Measurements from ENCODE around the gene SCARB1. TPM values are rescaled to one million over a fixed set of nuclear protein-coding genes. Genes with fewer than 3 reads are reported as not detected.

SCARB1 gene
- total and polyA plus RNA-seq, 2 of the 13 experiments (the other 11 are each of a cell fraction or from before 2014, with no cell fraction given), result 63.4 to 160 TPM

GRCh38 chr12:124863416-124864325 is at the start of gene SCARB1 (continued):
- TF ChIP-seq HNF1B (CRISPR knock-in tag; IDR thresholded peaks at IDR 0.05) (0 out of 2 replicates have a peak, but pooled peaks have one; percentile 9), ZNF503 (CRISPR knock-in tag; IDR thresholded peaks at IDR 0.05) (peak; percentile 53; the same call in 1 of the 2 replicates), CBFB (CRISPR knock-in tag; IDR thresholded peaks at IDR 0.05) (0 out of 2 replicates have a peak, but pooled peaks have one; percentile 1), AHR (CRISPR knock-in tag; IDR thresholded peaks at IDR 0.05) (peak; percentile 86; the same call in 1 of the 2 replicates), ZBTB10 (CRISPR knock-in tag; IDR thresholded peaks at IDR 0.05; ENCODE audit: borderline replicate concordance) (no peak), MYC (CRISPR knock-in tag; IDR thresholded peaks at IDR 0.05; ENCODE audit: borderline replicate concordance) (peak; percentile 93), ZNF580 (CRISPR knock-in tag; IDR thresholded peaks at IDR 0.05; ENCODE audit: borderline replicate concordance, low read depth) (peak; percentile 48; the same call in 1 of the 2 replicates), FOXP4 (CRISPR knock-in tag; IDR thresholded peaks at IDR 0.05) (peak; percentile 39; the same call in 1 of the 2 replicates), ZNF850 (CRISPR knock-in tag; conservative IDR thresholded peaks at IDR 0.05) (no peak), ZNF343 (CRISPR knock-in tag; IDR thresholded peaks at IDR 0.05) (no peak)
- TF ChIP-seq, protein P1, sequence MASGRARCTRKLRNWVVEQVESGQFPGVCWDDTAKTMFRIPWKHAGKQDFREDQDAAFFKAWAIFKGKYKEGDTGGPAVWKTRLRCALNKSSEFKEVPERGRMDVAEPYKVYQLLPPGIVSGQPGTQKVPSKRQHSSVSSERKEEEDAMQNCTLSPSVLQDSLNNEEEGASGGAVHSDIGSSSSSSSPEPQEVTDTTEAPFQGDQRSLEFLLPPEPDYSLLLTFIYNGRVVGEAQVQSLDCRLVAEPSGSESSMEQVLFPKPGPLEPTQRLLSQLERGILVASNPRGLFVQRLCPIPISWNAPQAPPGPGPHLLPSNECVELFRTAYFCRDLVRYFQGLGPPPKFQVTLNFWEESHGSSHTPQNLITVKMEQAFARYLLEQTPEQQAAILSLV (CRISPR knock-in tag; IDR thresholded peaks at IDR 0.05; ENCODE audit: borderline replicate concordance), result peak; percentile 76; the same call in 1 of the 2 replicates
- TF ChIP-seq, protein P2, sequence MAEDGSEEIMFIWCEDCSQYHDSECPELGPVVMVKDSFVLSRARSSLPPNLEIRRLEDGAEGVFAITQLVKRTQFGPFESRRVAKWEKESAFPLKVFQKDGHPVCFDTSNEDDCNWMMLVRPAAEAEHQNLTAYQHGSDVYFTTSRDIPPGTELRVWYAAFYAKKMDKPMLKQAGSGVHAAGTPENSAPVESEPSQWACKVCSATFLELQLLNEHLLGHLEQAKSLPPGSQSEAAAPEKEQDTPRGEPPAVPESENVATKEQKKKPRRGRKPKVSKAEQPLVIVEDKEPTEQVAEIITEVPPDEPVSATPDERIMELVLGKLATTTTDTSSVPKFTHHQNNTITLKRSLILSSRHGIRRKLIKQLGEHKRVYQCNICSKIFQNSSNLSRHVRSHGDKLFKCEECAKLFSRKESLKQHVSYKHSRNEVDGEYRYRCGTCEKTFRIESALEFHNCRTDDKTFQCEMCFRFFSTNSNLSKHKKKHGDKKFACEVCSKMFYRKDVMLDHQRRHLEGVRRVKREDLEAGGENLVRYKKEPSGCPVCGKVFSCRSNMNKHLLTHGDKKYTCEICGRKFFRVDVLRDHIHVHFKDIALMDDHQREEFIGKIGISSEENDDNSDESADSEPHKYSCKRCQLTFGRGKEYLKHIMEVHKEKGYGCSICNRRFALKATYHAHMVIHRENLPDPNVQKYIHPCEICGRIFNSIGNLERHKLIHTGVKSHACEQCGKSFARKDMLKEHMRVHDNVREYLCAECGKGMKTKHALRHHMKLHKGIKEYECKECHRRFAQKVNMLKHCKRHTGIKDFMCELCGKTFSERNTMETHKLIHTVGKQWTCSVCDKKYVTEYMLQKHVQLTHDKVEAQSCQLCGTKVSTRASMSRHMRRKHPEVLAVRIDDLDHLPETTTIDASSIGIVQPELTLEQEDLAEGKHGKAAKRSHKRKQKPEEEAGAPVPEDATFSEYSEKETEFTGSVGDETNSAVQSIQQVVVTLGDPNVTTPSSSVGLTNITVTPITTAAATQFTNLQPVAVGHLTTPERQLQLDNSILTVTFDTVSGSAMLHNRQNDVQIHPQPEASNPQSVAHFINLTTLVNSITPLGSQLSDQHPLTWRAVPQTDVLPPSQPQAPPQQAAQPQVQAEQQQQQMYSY (CRISPR knock-in tag; IDR thresholded peaks at IDR 0.05), result peak; percentile 45; the same call in 1 of the 2 replicates
